Hepatocyte (in vitro differentiated cells): ENCODE results near the gene AGO3.

Experiments used
- EZH2 ChIP-seq: fragments of 200-600 bp; sonication (generic); IDR thresholded peaks from 2 replicates; pipeline ENCODE4 v1.6.1; 2016; ENCODE audit warnings: antibody characterized with exemption, mild to moderate bottlenecking, borderline replicate concordance
- TF ChIP-seq, protein P1 (sequence below): fragments of 200-600 bp; sonication (generic); IDR thresholded peaks from 2 replicates; pipeline ENCODE4 v1.5.1; 2016; ENCODE audit warnings: antibody characterized with exemption, mild to moderate bottlenecking; ENCODE audit not compliant: poor library complexity

DNA sequence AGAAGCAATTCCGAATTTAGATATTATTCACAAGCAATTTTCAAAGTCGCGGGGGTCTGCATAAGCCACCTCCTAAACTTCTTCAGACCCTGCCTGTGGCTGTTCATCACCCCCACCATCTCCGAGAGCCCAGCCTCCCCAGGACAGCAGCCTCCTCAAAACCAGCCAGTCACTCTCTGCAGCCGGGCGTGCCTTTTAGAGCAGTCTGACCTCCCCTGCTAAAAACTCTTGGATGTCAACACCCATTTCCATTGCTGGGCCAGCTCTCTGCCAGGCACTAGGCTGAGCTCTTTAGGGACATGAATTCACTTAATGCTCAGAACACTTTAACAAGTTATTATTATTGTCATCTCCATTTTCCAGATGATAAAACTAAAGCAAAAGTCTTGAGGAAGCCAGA, 169.5 kb downstream of the AGO3 start:
- TF ChIP-seq, protein P1, sequence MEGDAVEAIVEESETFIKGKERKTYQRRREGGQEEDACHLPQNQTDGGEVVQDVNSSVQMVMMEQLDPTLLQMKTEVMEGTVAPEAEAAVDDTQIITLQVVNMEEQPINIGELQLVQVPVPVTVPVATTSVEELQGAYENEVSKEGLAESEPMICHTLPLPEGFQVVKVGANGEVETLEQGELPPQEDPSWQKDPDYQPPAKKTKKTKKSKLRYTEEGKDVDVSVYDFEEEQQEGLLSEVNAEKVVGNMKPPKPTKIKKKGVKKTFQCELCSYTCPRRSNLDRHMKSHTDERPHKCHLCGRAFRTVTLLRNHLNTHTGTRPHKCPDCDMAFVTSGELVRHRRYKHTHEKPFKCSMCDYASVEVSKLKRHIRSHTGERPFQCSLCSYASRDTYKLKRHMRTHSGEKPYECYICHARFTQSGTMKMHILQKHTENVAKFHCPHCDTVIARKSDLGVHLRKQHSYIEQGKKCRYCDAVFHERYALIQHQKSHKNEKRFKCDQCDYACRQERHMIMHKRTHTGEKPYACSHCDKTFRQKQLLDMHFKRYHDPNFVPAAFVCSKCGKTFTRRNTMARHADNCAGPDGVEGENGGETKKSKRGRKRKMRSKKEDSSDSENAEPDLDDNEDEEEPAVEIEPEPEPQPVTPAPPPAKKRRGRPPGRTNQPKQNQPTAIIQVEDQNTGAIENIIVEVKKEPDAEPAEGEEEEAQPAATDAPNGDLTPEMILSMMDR = no peak
- no peak for TF ChIP-seq EZH2
